DMS114 treated with DMSO at 0.1 percent for 48 hours (cell line): ENCODE measurements around the gene MIP.
"Not testable (repeated sequence)": the region's sequence is repeated elsewhere in the genome, so short reads cannot be mapped to it uniquely, and the experiment has no call there.

ENCODE experiments used
- DNase-seq: peaks from one replicate; lab custom pipeline; 2025; ENCODE audit not compliant: unreplicated experiment; lab: John Stamatoyannopoulos, UW

Gene MIP

GRCh38 chr12:56454557-56454956 lies at the start of gene MIP:
TSS of gene MIP (minus strand) at chr12:56454657. CDS start at chr12:56454613, 44 bp downstream.
- no peak for DNase-seq

GRCh38 chr12:56499879-56500278 lies 45.4 kb upstream of the MIP start:
- not testable (repeated sequence) for DNase-seq

GRCh38 chr12:56499452-56499851 lies 45.0 kb upstream of the MIP start:
- DNase-seq: not testable (repeated sequence)

GRCh38 chr12:56498126-56498902 lies 43.9 kb upstream of the MIP start:
- not testable (repeated sequence) for DNase-seq

GRCh38 chr12:56496704-56497103 lies 42.2 kb upstream of the MIP start:
- not testable (repeated sequence) for DNase-seq

- not testable (repeated sequence) for DNase-seq
These were observed 40.0 kb upstream of the MIP start for GRCh38 chr12:56494481-56494880.

GRCh38 chr12:56494106-56494415 lies 39.6 kb upstream of the MIP start:
- DNase-seq: not testable (repeated sequence)

GRCh38 chr12:56493409-56494105 lies 39.1 kb upstream of the MIP start:
- DNase-seq: not testable (repeated sequence)

- no peak for DNase-seq
These were observed 35.9 kb upstream of the MIP start for GRCh38 chr12:56490360-56490759.

- peak; percentile 89 for DNase-seq
These were observed 33.8 kb upstream of the MIP start, which contains the start of gene GLS2 for GRCh38 chr12:56488041-56488955. TSS of gene GLS2 (minus strand) at chr12:56488161. CDS start at chr12:56488118, 43 bp downstream.

- DNase-seq: no peak
These were observed 33.1 kb upstream of the MIP start for GRCh38 chr12:56487448-56488040.

- DNase-seq: no peak
These were observed 32.2 kb upstream of the MIP start for GRCh38 chr12:56486694-56487093.

GRCh38 chr12:56484566-56484965 lies 30.1 kb upstream of the MIP start:
- DNase-seq: no peak

GRCh38 chr12:56479625-56480024 lies 25.2 kb upstream of the MIP start:
- no peak for DNase-seq

- no peak for DNase-seq
These were observed 23.2 kb upstream of the MIP start for GRCh38 chr12:56477521-56478225.

GRCh38 chr12:56476972-56477432 lies 22.5 kb upstream of the MIP start:
- no peak for DNase-seq

GRCh38 chr12:56476143-56476542 lies 21.7 kb upstream of the MIP start:
- no peak for DNase-seq

GRCh38 chr12:56474389-56474788 lies 19.9 kb upstream of the MIP start:
- DNase-seq: no peak

GRCh38 chr12:56469007-56469930 lies 14.8 kb upstream of the MIP start:
- no peak for DNase-seq
